GM19043 (cell line): ENCODE data around the gene CBX7.

Experiments used
- ATAC-seq: cut with Tn5 transposase; IDR thresholded peaks from one replicate; pipeline ENCODE4 v1.9.1; 2021; ENCODE audit warnings: low read depth; ENCODE audit not compliant: unreplicated experiment

CBX7 gene

DNA sequence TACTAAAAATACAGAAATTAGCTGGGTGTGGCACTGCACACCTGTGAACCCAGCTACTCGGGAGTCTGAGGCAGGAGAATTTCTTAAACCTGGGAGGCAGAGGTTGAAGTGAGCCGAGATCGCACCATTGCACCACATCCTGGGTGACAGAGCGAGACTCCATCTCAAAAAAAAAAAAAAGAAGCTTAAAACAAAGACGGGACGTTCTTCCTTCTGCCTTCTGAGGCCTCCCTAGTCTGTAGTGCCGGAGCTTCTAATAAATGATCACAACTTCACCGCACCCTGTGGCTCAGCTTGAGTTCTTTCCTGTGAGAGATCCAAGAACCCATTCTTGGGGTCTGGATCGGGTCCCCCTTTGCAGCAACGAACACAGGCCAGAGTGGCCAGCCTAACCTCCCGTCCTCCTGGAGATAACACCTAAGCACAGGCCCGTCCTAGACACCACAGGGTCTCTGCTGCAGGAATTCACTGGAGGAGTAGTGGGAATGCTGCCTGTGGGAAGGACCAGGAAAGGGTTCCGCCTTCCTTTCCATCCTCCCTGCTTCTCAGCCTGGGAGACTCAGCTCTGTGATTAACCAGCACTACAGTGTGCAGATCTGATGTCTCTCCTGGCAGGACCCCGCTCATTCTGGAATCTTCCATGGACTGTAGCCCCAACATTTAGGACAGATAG lies 57.6 kb downstream of the CBX7 start:
- no peak for ATAC-seq

DNA sequence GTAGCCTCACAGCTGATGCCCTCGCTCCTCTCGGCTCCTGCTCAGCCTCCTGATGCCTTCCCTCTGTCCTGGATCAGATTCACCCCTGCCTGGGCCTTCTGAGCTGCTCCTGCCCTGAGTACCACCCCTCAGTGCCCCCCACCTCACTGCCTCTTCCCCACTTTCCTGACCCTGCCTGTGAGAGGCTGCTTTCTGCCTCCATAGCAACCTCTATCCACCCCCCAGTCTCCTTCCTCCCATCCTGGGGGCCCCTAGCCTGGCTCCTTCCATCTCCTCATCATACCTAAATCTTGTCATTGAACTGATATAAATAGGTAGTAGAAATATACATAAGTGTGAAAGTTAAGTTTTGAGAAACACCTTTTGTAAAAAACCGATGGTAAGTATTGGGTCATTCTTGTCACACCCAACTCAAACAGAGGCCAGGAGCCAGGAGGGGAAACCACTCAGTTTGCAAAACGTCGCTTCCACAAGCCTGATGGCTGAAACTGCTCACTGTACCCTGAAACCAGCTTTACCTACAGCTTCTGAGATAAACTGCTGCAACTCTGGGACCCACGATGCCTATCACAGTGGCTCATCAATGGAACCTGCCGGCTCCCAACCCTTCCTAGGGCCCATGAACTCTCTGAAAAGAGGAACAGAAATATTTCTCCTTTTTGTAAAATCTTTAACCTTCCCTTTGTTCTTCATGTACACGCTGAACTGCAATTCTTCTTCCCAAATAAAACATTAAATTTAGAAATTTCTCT lies 60.2 kb downstream of the CBX7 start:
- no peak for ATAC-seq

DNA sequence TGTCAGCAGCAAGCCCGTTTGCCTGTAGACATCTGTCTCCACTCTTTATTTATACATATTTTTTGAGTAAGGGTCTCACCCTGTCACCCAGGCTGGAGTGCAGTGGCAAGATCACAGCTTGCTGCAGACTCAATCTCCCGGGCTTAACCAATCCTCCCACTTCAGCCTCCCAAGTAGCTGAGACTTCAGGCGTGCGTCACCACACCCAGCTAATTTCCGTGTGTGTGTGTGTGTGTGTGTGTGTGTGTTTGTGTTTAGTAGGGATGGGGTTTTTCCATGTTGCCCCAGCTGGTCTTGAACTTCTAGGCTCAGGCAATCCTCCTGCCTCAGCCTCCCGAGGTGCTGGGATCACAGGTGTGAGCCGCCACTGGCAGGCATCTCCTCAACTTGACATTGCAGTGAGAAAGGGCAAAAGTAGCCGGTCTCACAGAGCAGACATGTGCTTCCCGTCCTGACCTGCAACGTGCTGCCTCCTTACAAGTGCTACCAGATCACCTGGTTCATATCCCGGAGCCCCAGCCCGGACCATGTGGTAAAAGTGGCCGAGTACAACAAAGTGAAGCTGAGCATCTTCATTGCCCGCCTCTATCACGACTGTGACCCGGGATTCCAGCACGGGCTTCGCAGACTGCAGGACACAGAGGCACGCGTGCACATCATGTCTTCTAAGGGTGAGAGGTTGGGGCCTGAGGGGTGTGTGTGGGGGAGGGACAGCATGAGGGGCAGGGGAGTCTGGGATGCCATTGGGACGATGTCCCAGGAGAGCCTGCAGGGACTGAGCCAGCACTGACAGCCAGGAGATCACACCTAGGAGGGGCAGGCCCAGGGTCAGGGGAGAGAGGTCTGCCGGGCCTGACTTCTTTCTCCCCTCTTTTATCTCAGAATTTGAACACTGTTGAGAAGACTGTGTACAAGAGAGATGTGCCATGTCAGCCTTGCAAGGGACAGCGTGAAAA lies 61.1 kb downstream of the CBX7 start:
- no peak for ATAC-seq

DNA sequence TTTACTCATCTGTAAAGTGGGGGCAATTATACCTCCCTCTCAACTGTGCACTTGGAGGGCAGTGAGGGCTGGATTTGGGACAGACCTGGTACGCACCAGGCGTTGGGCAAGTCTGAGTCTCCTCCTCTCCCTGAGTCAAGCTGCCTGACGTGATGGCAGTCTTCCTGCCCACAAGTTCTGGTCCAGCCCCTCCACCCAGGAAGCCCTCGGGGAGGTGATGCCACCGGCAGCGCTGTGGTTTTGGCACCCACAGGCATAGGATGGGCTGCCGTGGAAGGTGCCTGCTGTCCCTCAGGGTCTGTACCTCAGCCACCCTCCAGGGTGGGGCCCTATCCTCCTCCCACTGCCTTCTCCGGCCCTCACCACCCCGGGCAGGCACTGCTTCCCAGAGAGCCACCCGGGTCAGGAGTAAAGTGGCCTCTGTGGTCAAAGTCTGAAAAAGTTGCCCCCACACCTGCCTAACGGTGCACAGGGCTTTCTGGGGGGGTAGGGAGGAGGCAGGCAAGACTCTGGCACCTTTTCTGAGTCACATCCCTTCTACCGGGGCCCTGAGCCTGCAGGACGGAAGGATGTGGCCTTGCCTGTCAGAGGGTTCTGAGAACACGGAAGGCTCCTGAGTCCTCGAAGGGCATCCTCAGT lies 61.9 kb downstream of the CBX7 start:
- no peak for ATAC-seq

DNA sequence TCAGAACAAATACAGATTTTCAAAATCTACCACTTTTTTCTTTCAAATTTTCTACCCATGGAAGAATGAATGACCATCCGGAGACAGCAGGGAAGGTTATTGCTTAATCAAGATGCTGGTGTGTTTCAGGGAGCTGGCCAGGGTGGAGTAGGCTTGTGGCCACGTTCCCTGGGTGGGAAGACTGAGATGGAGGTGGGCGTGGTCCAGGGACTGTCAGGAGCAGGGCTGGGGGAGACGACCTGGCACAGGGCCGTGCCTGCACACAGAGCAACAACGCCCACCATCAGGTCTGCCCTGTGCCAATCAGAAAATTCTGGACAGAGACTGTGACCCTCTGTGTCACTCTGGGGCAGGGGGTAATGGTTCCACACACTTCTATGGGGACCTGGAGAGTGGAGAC lies 62.6 kb downstream of the CBX7 start:
- ATAC-seq: no peak

DNA sequence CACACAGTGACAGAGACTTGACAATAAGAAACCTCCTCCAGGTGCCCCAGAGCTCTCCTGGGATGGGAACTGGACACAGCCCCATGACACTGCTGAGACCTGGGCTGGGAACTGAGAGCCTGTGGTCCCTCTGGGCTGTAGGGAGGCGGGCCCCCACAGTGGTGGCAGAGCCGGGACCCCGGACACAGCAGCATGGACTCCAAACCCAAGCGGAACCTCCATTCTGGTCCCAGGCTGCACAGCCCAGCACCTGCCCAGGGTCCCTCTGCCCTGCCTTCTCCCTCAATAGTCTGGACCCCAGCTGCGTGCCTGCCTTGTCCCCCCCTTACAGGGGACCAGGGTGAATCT lies 63.8 kb downstream of the CBX7 start:
- ATAC-seq: no peak

DNA sequence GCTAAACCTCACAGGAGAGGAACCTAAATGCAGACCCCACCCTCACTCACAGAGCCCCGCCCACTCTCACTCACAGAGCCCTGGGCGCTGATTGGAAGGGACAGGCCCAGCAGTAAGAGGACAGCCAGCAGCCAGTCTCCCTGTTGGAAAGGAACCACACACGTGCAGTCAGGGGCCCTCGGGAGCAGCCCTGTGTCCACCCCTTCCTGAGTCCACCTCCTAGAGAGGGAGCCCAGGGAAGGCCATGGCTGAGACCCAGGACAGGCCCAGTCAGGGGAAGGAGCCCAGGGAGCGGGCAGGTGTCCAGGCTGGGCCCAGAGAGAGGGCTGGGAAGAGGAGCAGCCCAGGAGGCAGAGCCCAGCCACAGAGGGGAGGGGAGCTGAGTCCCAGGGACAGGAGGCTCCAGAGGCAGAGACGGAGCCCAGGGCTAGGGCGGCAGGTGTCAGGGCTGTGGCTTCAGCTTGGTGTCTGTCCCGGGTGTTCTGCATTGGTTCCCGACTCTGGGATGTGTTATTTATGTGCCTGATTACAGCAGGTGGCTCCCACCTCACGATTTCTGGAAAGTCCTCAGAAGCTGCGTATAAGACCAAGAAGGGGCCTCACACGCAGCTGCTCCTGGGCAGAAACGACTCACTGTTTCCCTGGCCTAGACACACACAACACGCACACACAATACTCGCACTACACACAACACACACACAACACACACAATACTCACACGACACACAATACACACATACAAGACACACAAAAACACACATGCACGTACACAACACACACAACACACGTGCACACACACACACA lies 64.4 kb downstream of the CBX7 start:
- no peak for ATAC-seq

DNA sequence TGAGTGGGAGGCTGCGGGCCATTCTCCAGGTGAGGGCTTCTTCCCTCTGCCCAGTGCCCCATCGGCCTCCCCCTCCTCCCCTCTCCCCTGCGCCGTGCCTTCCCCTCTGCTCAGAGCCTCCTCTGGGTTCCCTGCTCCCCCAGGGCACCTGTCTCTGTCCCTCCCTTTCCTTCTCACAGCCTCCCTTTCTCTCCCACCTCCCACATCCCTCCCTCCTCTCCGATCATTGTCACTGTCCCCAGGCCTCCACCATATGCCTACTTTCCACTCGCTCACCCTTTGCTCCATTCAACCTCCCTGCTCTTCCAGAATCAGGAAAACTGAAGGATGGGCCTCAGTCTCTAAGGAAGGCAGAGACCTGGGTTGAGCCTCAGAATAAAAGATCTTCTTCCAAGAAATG lies 65.4 kb downstream of the CBX7 start:
- ATAC-seq: no peak

DNA sequence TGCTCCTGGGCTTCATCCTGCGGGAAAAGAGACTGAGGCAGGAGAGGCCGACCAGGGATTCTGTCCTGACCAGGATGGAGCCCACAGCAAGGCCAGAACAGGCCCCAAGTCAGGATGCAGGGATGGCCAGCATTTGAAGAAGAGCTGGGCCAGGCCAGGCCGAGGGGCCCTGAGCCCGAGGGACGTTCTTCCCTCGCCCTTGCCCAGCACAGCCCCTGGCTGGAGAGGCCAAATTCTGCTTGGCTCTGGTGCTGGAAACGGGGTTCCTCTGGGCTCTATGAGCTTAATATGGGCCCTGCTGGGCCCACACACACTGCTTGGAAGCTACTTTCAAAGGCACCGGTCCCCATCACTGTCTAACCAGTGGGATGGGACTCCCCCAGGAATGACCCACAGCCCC lies 67.8 kb downstream of the CBX7 start:
- ATAC-seq: no peak

DNA sequence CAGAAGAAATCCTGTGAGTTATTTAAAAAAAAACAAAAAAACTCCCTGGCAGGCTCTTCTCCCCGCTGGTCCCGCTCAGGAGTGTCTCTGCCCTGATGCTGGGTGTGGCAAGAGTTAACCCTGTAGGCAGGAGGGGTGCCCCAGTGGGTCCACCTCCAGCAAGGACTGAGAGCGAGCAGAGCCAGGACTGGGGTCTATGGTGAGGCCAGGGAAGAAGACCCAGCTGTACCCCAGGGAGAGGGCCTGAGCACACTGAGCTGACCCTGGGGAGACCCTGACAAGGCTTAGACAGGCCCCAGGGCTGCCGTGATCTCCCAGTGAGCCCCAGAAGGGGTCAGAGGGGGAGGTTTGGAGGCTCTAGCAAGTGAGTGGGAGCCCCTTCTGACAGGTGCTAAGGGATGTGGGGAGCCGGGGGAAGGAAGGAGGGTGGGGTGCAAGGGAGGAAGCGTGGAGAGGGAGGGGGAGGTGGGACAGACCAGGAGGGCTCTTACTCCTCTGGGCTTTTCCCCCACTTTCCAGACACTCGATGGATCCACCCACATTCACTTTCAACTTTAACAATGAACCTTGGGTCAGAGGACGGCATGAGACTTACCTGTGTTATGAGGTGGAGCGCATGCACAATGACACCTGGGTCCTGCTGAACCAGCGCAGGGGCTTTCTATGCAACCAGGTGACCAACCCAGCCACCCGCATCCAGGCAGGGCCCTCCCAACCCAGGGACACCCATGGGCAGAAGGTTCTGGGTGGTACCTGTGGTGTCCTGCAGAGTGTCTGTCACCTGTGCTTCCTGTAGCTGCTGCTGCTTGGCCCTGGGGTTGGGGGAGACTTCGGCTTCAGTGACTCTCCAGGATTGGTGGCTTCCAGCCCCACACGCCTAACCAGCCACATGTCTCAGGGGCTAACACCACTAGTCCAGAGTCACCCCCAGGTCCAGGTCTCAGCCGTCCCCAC lies 69.0 kb downstream of the CBX7 start:
- ATAC-seq: no peak

DNA sequence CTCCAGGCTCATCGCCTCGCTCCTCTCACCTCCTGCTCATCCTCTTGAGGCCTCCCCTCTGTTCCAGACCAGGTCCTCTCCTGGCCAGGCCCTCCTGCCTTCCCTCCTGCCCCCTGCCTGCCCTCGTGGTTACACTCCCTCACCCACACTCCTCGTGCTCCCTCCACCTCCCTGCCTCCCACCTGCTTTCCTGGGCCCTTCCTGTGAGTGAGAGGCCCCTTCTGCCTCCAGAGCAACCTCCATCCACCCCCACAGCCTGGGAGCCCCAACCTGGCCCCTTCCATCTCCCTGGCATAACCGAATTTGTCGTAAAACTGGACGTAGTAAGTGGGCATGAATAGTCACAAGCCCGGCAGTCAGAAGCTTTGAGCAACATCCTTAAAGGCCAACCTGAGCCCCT lies 70.9 kb downstream of the CBX7 start:
- ATAC-seq: no peak

DNA sequence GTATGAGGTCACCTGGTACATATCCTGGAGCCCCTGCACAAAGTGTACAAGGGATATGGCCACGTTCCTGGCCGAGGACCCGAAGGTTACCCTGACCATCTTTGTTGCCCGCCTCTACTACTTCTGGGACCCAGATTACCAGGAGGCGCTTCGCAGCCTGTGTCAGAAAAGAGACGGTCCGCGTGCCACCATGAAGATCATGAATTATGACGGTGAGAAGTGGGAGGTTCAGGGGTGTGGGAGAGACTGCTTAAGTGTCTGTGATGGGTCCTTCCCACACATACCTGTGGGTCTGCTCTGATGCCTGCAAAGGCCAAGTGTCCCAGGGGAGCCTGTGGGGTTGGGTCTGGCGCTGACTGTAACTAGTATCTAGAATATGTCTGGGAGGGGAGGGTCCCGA lies 71.5 kb downstream of the CBX7 start:
- ATAC-seq: no peak
